ENCODE results near the gene ZNF512. TPM values are rescaled to one million over a fixed set of nuclear protein-coding genes. Genes with fewer than 3 reads are reported as not detected.
"Not testable (repeated sequence)": the region's sequence is repeated elsewhere in the genome, so short reads cannot be mapped to it uniquely, and the experiment has no call there.

ZNF512 gene, protein sequence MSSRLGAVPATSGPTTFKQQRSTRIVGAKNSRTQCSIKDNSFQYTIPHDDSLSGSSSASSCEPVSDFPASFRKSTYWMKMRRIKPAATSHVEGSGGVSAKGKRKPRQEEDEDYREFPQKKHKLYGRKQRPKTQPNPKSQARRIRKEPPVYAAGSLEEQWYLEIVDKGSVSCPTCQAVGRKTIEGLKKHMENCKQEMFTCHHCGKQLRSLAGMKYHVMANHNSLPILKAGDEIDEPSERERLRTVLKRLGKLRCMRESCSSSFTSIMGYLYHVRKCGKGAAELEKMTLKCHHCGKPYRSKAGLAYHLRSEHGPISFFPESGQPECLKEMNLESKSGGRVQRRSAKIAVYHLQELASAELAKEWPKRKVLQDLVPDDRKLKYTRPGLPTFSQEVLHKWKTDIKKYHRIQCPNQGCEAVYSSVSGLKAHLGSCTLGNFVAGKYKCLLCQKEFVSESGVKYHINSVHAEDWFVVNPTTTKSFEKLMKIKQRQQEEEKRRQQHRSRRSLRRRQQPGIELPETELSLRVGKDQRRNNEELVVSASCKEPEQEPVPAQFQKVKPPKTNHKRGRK
- 10 to 100 TPM; 38.9 to 52.1 (median 49.7) TPM for total RNA-seq
- 57.0 TPM for total RNA-seq (2013)
- total RNA-seq: 12.2 to 47.8 (median 20.0) reads per million in 29 experiments

DNA sequence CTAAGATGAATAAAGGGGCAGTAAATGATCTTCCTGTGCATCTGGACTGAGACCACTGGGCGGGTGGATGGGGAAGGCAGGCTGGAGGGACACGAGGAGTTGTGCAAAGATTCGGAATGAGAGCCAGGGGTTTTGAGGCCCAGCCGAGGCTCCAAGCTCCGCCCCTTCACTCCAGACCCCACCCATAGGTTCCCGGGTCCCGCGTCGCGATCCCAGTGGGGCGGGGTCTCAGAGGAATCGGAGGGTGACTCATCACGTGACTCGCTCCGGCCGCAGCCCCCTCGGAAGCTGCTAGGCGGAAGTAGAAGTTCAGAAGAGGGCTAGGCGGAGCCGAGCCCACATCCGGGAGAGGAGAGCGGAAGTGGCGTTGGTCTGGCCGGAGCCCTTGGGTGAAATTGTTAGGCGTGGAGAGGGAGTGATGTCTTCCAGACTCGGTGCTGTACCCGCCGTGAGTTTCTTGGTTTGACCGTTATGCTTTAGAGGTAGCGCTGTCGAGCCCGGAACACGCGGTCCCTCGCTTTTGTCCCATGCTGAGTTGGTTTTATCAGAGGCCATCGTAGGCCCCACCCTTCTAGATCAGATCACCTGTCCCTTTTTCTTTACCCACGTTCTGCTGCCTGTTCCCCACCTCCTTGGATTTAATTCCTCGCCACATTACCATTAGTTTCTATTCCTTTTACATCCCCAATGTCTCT is at the start of gene ZNF512:
TSS of gene ZNF512 (plus strand) at position 348 of the 695 bp plus-strand sequence. CDS start at position 419, 71 bp downstream.
- Histone ChIP-seq H3K4me1 (ENCODE audit: control insufficient read depth in 1 of 2, extremely low read depth in 1 of 2, insufficient read depth in 2 of 2, low read length in 2 of 2) (peaks cover 21 to 27% of the 10 kb centered on the region in 2 experiments), H3K36me3 (ENCODE audit: control insufficient read depth in 2 of 2, extremely low read depth in 1 of 2, insufficient read depth in 1 of 2, low read length in 1 of 2) (no peaks in the 10 kb centered on the region), H3K27ac (ENCODE audit: low read length) (peak within 1 kb of the TSS; percentile 70), H3K27me3 (replicated peaks in 1 of 2; ENCODE audit: control insufficient read depth in 2 of 2, extremely low read depth in 1 of 2, insufficient read depth in 2 of 2, low read length in 1 of 2) (no peaks in the 10 kb centered on the region), H3K4me3 (ENCODE audit: control insufficient read depth in 1 of 2, extremely low read depth in 1 of 2, low read length in 1 of 2) (peak within 1 kb of the TSS; percentile 62 to 92), H3K9me3 (peaks cover under 1% of the 10 kb centered on the region)
- Mint-ChIP-seq H3K27me3 (no peaks in the 10 kb centered on the region), H3K36me3 (peaks cover 16% of the 10 kb centered on the region), H3K4me3 (peak within 1 kb of the TSS; percentile 89 to 94 (median 91)), H3K9me3 (peaks cover 3 to 20% (median 5%) of the 10 kb centered on the region in 3 donors), H3K4me1 (peaks cover 48 to 53% (median 50%) of the 10 kb centered on the region in 3 donors), H3K27ac (peak within 1 kb of the TSS; percentile 89 to 92)
- POLR2A ChIA-PET: no interaction called here
- 0% methylated on average over 31 of the region's 38 CpGs for WGBS (ENCODE audit: insufficient coverage)
- DNase-seq (peak; percentile 55 to 82 (median 64)), ATAC-seq (replicated peaks in 1 of 4) (peak; percentile 81 to 89 (median 87))
- CTCF ChIA-PET: no interaction called here

DNA sequence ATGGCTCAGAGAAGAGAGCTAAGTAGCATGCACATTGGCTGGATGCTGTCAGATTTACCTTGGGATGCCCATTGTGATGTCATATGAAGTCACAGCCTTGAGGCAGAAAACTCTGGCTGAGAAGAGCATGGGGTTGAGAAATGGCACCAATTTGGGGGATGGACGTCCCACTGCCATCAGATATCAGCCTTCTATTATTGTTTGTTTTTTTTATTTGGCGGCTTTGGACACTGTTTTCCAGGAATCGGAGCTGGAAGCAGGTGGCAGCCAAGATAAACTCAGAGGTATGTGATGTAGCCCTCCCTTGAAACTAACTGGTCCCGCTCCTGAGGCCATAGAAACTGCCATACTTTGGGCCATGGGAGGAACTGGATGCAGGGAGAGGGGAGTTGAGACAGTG is 45.6 kb upstream of the ZNF512 start:
- no peak for DNase-seq
- no peak overlapping the region for H3K27ac Mint-ChIP-seq
- CTCF ChIA-PET: no interaction called here

DNA sequence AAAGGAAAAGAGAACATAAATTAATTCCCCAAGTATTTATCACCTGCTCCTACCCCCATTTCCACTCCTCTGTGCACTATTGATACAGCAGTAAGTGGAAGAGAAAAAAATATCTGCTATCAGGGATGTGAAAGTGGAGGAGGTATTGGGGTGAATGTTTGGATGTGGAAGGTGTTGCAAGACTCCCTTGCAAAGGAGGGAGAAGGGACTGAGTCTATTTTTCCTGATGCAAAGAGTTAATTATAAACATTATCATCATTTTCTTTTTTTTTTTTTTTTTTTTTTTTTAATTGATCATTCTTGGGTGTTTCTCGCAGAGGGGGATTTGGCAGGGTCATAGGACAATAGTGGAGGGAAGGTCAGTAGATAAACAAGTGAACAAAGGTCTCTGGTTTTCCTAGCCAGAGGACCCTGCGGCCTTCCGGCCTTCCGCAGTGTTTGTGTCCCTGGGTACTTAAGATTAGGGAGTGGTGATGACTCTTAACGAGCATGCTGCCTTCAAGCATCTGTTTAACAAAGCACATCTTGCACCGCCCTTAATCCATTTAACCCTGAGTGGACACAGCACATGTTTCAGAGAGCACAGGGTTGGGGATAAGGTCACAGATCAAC is 43.9 kb upstream of the ZNF512 start:
- POLR2A ChIA-PET; H3K27me3 ChIP-seq (replicated peaks in 1 of 2; ENCODE audit: control insufficient read depth in 2 of 2, extremely low read depth in 1 of 2, insufficient read depth in 2 of 2, low read length in 1 of 2); H3K27ac Mint-ChIP-seq; CTCF ChIA-PET; H3K27me3 Mint-ChIP-seq; H3K27ac ChIP-seq (ENCODE audit: low read length); H3K36me3 Mint-ChIP-seq; ATAC-seq (replicated peaks in 1 of 4); H3K4me1 ChIP-seq (ENCODE audit: control insufficient read depth in 1 of 2, extremely low read depth in 1 of 2, insufficient read depth in 2 of 2, low read length in 2 of 2); H3K4me3 Mint-ChIP-seq; H3K36me3 ChIP-seq (ENCODE audit: control insufficient read depth in 2 of 2, extremely low read depth in 1 of 2, insufficient read depth in 1 of 2, low read length in 1 of 2); H3K9me3 ChIP-seq; DNase-seq; H3K4me3 ChIP-seq (ENCODE audit: control insufficient read depth in 1 of 2, extremely low read depth in 1 of 2, low read length in 1 of 2); H3K9me3 Mint-ChIP-seq; H3K4me1 Mint-ChIP-seq: not testable (repeated sequence)
- WGBS (ENCODE audit: insufficient coverage): no CpG with 5 or more reads among the region's 6 CpGs

More for the DNA sequence above, 45.6 kb upstream of the ZNF512 start:
- Mint-ChIP-seq H3K27me3 (peaks cover 4 to 11% of the 10 kb centered on the region in 2 donors), H3K36me3 (no peaks in the 10 kb centered on the region), H3K4me1 (no peaks in the 10 kb centered on the region), H3K4me3 (no peak overlapping the region), H3K9me3 (no peaks in the 10 kb centered on the region)
- Histone ChIP-seq H3K27me3 (replicated peaks in 1 of 2; ENCODE audit: control insufficient read depth in 2 of 2, extremely low read depth in 1 of 2, insufficient read depth in 2 of 2, low read length in 1 of 2) (peaks cover 3 to 6% of the 10 kb centered on the region in 2 experiments), H3K27ac (ENCODE audit: low read length) (no peak overlapping the region), H3K4me1 (ENCODE audit: control insufficient read depth in 1 of 2, extremely low read depth in 1 of 2, insufficient read depth in 2 of 2, low read length in 2 of 2) (no peaks in the 10 kb centered on the region), H3K9me3 (no peaks in the 10 kb centered on the region), H3K4me3 (ENCODE audit: control insufficient read depth in 1 of 2, extremely low read depth in 1 of 2, low read length in 1 of 2) (no peak overlapping the region), H3K36me3 (ENCODE audit: control insufficient read depth in 2 of 2, extremely low read depth in 1 of 2, insufficient read depth in 1 of 2, low read length in 1 of 2) (no peaks in the 10 kb centered on the region)
- WGBS (ENCODE audit: insufficient coverage): 100% methylated on average over 2 of the region's 4 CpGs
- ATAC-seq (replicated peaks in 1 of 4): no peak
- POLR2A ChIA-PET: no interaction called here

DNA sequence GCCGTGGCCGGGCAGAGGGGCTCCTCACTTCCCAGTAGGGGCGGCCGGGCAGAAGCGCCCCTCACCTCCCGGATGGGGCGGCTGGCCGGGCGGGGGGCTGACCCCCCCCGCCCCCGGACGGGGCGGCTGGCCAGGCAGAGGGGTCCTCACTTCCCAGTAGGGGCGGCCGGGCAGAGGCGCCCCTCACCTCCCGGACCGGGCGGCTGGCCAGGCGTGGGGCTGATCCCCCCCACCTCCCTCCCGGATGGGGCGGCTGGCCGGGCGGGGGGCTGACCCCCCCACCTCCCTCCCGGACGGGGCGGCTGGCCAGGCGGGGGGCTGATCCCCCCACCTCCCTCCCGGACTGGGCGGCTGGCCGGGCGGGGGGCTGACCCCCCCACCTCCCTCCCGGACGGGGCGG is 43.2 kb upstream of the ZNF512 start:
- CTCF ChIA-PET; H3K27ac Mint-ChIP-seq; H3K4me3 Mint-ChIP-seq; ATAC-seq (replicated peaks in 1 of 4); H3K36me3 Mint-ChIP-seq; H3K4me1 ChIP-seq (ENCODE audit: control insufficient read depth in 1 of 2, extremely low read depth in 1 of 2, insufficient read depth in 2 of 2, low read length in 2 of 2); H3K9me3 ChIP-seq; H3K27me3 Mint-ChIP-seq; H3K36me3 ChIP-seq (ENCODE audit: control insufficient read depth in 2 of 2, extremely low read depth in 1 of 2, insufficient read depth in 1 of 2, low read length in 1 of 2); H3K4me1 Mint-ChIP-seq; H3K27me3 ChIP-seq (replicated peaks in 1 of 2; ENCODE audit: control insufficient read depth in 2 of 2, extremely low read depth in 1 of 2, insufficient read depth in 2 of 2, low read length in 1 of 2); DNase-seq; H3K9me3 Mint-ChIP-seq; POLR2A ChIA-PET; H3K27ac ChIP-seq (ENCODE audit: low read length); H3K4me3 ChIP-seq (ENCODE audit: control insufficient read depth in 1 of 2, extremely low read depth in 1 of 2, low read length in 1 of 2): not testable (repeated sequence)
- WGBS (ENCODE audit: insufficient coverage): no CpG with 5 or more reads among the region's 35 CpGs

DNA sequence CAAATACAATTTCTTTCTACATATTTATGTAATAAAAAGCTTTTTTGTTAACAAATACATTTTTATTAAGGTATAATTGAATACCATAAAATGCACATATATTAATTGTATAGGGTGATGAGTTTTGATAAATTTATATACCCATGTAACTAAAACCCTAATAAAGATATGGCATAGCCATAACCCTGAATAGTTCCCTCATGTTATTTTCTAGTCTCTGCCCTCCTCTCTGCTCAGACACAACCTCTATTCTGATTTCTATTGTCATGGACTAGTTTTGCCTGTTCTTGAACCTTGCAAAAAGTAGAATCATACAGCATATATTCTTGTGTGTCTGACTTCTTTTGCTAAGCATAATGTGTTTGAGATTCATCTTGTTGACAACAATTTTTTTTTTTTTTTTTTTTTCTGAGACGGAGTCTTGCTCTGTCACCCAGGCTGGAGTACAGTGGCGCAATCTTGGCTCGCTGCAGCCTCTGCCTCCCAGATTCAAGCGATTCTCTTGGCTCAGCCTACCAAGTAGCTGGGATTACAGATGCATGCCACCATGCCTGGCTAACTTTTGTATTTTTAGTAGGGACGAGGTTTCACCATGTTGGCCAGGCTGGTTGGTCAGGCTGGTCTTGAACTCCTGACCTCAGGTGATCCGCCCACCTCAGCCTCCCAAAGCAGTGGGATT is 38.6 kb upstream of the ZNF512 start:
- no peaks in the 10 kb centered on the region for H3K4me1 ChIP-seq (ENCODE audit: control insufficient read depth in 1 of 2, extremely low read depth in 1 of 2, insufficient read depth in 2 of 2, low read length in 2 of 2)
- Mint-ChIP-seq H3K4me3 (no peak overlapping the region), H3K27me3 (no peaks in the 10 kb centered on the region), H3K9me3 (peaks cover 0 to 2% (median 0%) of the 10 kb centered on the region in 3 donors), H3K27ac (no peak overlapping the region), H3K4me1 (no peaks in the 10 kb centered on the region), H3K36me3 (no peaks in the 10 kb centered on the region)
- no peak overlapping the region for H3K4me3 ChIP-seq (ENCODE audit: control insufficient read depth in 1 of 2, extremely low read depth in 1 of 2, low read length in 1 of 2)
- CTCF ChIA-PET: no interaction called here
- H3K9me3 ChIP-seq: no peaks in the 10 kb centered on the region
- POLR2A ChIA-PET: interaction anchor here in 1 of 2 donors (0.7 kb wide), 1 partner anchor 53 kb away, joined by 6 read pairs; no protein-coding TSS in a partner anchor
- H3K27me3 ChIP-seq (replicated peaks in 1 of 2; ENCODE audit: control insufficient read depth in 2 of 2, extremely low read depth in 1 of 2, insufficient read depth in 2 of 2, low read length in 1 of 2): no peaks in the 10 kb centered on the region
- H3K36me3 ChIP-seq (ENCODE audit: control insufficient read depth in 2 of 2, extremely low read depth in 1 of 2, insufficient read depth in 1 of 2, low read length in 1 of 2): no peaks in the 10 kb centered on the region
- H3K27ac ChIP-seq (ENCODE audit: low read length): no peak overlapping the region
- no peak for DNase-seq
- 96% methylated on average over 4 of the region's 6 CpGs for WGBS (ENCODE audit: insufficient coverage)
- no peak for ATAC-seq (replicated peaks in 1 of 4)

Data from T-cell (primary cell).